ENCODE measurements around the gene FGL2. TPM values are rescaled to one million over a fixed set of nuclear protein-coding genes. Genes with fewer than 3 reads are reported as not detected.
"Not testable (repeated sequence)": the region's sequence is repeated elsewhere in the genome, so short reads cannot be mapped to it uniquely, and the experiment has no call there.

FGL2 gene
- polyA plus RNA-seq, 1 experiment, result not detected

- Histone ChIP-seq H3K27me3 (ENCODE audit: control insufficient read depth, insufficient read depth, low read length) (no peaks in the 10 kb centered on the region), H3K36me3 (ENCODE audit: control insufficient read depth, insufficient read depth, low read length) (no peaks in the 10 kb centered on the region), H3K4me3 (ENCODE audit: low read depth, low read length) (no peak overlapping the region)
- no peak for DNase-seq (ENCODE audit: low read depth)
- POLR2A ChIA-PET, result interaction anchor here (0.6 kb wide), 1 partner anchor 10 kb away, joined by 4 read pairs; no protein-coding TSS in a partner anchor
- CTCF ChIA-PET, result interaction anchor here (1.2 to 3.8 kb wide), 2 partner anchors 9 to 75 kb away, joined by 3 to 26 read pairs; no protein-coding TSS in a partner anchor
- no peak for TF ChIP-seq CTCF (IDR thresholded peaks at IDR 0.05; ENCODE audit: insufficient read depth, low read depth, low read length)
Observed at GRCh38 chr7:77238703-77239136, 39.1 kb upstream of the FGL2 start.

- ChIA-PET POLR2A (interaction anchor here (1.0 kb wide), 1 partner anchor 113 kb away, joined by 3 read pairs; the partner anchor contains the start of gene CCDC146), CTCF (interaction anchor here (1.0 to 2.3 kb wide), 2 partner anchors 12 to 15 kb away, joined by 5 to 7 read pairs; no protein-coding TSS in a partner anchor)
- DNase-seq (ENCODE audit: low read depth), result no peak
- no peaks in the 10 kb centered on the region for H3K27me3 ChIP-seq (ENCODE audit: control insufficient read depth, insufficient read depth, low read length)
- H3K4me3 ChIP-seq (ENCODE audit: low read depth, low read length), result no peak overlapping the region
- TF ChIP-seq CTCF (IDR thresholded peaks at IDR 0.05; ENCODE audit: insufficient read depth, low read depth, low read length), result no peak
- H3K36me3 ChIP-seq (ENCODE audit: control insufficient read depth, insufficient read depth, low read length), result no peaks in the 10 kb centered on the region
Observed at GRCh38 chr7:77235276-77235675, 35.7 kb upstream of the FGL2 start.

- no peaks in the 10 kb centered on the region for H3K27me3 ChIP-seq (ENCODE audit: control insufficient read depth, insufficient read depth, low read length)
- ChIA-PET CTCF (interaction anchor here (1.2 kb wide), 1 partner anchor 14 kb away, joined by 5 read pairs; no protein-coding TSS in a partner anchor), POLR2A (no interaction called here)
- no peak for DNase-seq (ENCODE audit: low read depth)
- H3K36me3 ChIP-seq (ENCODE audit: control insufficient read depth, insufficient read depth, low read length), result no peaks in the 10 kb centered on the region
- no peak for TF ChIP-seq CTCF (IDR thresholded peaks at IDR 0.05; ENCODE audit: insufficient read depth, low read depth, low read length)
- H3K4me3 ChIP-seq (ENCODE audit: low read depth, low read length), result no peak overlapping the region
Observed at GRCh38 chr7:77232467-77232866, 32.8 kb upstream of the FGL2 start.

- H3K27me3 ChIP-seq (ENCODE audit: control insufficient read depth, insufficient read depth, low read length); H3K36me3 ChIP-seq (ENCODE audit: control insufficient read depth, insufficient read depth, low read length); H3K4me3 ChIP-seq (ENCODE audit: low read depth, low read length); DNase-seq (ENCODE audit: low read depth); CTCF ChIA-PET: not testable (repeated sequence)
- POLR2A ChIA-PET, result interaction anchor here (0.6 kb wide), 1 partner anchor 10 kb away, joined by 4 read pairs; no protein-coding TSS in a partner anchor
Observed at GRCh38 chr7:77228795-77229194, 29.2 kb upstream of the FGL2 start.

GRCh38 chr7:77226357-77226839 lies 26.8 kb upstream of the FGL2 start:
- H3K27me3 ChIP-seq (ENCODE audit: control insufficient read depth, insufficient read depth, low read length), result no peaks in the 10 kb centered on the region
- ChIA-PET CTCF (interaction anchor here (1.0 kb wide), 1 partner anchor 20 kb away, joined by 3 read pairs; no protein-coding TSS in a partner anchor), POLR2A (no interaction called here)
- H3K36me3 ChIP-seq (ENCODE audit: control insufficient read depth, insufficient read depth, low read length), result no peaks in the 10 kb centered on the region
- DNase-seq (ENCODE audit: low read depth), result no peak
- TF ChIP-seq CTCF (IDR thresholded peaks at IDR 0.05; ENCODE audit: insufficient read depth, low read depth, low read length), result no peak
- no peak overlapping the region for H3K4me3 ChIP-seq (ENCODE audit: low read depth, low read length)

Data from BJ (cell line).